ENCODE data around the gene DNAH6.
"Not testable (repeated sequence)": the region's sequence is repeated elsewhere in the genome, so short reads cannot be mapped to it uniquely, and the experiment has no call there.

The DNAH6 gene, protein sequence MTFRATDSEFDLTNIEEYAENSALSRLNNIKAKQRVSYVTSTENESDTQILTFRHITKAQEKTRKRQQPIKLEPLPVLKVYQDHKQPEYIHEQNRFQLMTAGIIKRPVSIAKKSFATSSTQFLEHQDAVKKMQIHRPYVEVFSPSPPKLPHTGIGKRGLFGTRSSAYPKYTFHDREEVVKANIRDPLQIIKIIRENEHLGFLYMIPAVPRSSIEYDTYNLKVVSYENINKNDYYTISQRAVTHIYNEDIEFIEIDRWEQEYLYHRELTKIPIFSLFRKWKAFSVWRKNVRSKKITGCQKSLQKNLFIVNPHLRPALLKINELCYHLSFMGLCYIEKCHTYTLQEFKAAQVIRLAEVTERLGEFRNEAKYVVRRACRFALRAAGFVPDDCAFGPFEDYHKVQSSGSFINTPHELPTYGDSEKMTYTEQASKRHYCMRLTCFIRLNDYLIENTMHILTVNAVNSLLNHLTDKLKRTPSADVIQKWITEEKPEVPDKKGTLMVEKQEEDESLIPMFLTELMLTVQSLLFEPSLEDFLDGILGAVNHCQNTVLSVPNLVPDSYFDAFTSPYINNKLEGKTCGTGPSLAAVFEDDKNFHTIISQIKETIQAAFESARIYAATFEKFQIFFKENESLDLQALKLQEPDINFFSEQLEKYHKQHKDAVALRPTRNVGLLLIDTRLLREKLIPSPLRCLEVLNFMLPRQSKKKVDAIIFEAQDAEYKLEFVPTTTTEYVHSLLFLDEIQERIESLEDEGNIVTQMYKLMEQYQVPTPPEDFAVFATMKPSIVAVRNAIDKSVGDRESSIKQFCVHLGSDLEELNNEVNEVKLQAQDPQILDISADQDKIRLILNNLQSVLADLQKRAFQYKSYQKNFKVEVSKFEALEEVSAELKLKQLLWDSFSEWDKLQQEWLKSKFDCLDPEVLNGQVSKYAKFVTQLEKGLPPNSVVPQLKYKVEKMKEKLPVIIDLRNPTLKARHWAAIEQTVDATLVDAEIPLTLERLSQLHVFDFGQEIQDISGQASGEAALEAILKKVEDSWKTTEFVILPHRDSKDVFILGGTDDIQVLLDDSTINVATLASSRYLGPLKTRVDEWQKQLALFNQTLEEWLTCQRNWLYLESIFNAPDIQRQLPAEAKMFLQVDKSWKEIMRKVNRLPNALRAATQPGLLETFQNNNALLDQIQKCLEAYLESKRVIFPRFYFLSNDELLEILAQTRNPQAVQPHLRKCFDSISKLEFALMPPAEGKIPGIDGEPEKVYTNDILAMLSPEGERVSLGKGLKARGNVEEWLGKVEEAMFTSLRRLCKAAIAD (N-terminal part only)

GRCh38 chr2:84516234-84516986 is at the start of gene DNAH6:
Gene DNAH6 (plus strand): TSS chr2:84516498. CDS start chr2:84517827, 1,329 bp downstream.
- peak; percentile 68 for DNase-seq

- no peak for DNase-seq
Measured at GRCh38 chr2:84467389-84467788, 48.9 kb upstream of the DNAH6 start.

- not testable (repeated sequence) for DNase-seq
Measured at GRCh38 chr2:84472423-84472822, 43.9 kb upstream of the DNAH6 start.

- no peak for DNase-seq
Measured at GRCh38 chr2:84472856-84473565, 43.3 kb upstream of the DNAH6 start.

DNA sequence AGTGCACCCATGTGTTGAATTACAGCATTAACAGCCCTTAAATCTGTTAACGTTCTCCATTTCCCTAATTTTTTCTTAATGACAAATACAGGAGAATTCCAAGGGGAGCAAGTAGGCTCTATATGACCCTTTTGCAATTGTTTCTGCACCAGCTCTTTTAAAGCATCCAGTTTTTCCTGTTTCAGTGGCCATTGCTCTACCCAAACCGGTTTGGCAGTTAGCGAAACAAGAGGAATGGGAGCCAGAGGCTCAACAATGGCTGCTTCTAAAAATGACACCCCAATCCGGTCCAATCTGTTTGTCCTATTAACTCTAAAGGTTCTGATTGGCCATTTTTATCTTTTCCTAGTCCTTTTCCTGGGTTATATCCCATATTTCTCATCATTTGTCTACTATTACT is 42.1 kb upstream of the DNAH6 start:
- DNase-seq: no peak

- DNase-seq: no peak
Measured at GRCh38 chr2:84477886-84478285, 38.4 kb upstream of the DNAH6 start.

GRCh38 chr2:84478867-84479266 is 37.4 kb upstream of the DNAH6 start:
- DNase-seq: no peak

GRCh38 chr2:84481702-84482101 is 34.6 kb upstream of the DNAH6 start:
- DNase-seq: no peak

- no peak for DNase-seq
Measured at GRCh38 chr2:84482603-84483002, 33.7 kb upstream of the DNAH6 start.

DNA sequence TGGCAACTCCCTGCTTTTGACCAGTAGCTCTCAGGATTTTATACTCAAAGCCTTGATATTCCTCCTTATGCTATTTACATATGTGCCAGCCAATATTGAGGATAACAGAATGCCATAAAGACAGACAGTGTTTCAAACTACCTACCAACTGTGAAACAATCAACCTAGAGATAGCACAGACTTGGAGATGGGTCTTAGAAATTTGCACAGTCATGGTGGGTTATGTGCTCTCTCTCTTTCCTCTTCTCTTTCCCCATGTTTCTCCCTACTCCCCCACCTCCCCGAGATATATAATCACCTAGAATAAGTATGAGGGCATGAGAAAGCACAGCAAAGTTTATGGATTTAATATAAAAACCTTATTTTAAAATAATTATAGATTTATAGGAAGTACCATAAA is 33.0 kb upstream of the DNAH6 start:
- no peak for DNase-seq

DNA sequence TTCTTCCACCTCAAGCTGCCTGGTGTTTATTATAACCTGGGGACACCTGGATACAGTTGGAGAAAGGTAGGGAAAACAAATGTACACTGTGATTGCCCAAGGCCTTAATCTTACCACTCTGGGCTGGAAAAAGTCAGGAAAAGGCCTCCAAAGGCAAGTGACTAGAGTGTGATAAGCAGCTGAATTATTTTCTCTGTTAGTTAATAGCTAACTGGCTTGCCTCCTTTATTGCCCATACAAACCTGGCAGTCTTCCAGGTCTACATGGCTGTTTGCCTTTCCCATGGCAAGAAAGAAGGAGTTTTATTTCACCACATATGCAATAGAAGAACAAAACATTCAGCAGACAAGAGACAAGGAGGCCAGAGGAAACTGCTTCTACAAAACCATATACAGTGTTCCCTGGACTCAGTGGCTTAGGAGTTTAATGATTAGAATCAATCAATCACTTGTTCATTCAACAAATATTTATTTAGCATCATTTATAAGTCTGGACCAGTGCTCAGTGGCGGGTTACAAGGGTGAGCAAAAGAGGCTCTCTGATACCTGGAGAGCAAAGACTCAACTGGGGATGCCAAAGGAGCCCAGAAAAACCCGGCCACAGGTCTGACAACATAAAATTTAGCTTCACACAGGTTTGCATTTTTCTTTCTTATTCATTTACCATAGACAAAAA is 29.7 kb upstream of the DNAH6 start:
- no peak for DNase-seq

DNA sequence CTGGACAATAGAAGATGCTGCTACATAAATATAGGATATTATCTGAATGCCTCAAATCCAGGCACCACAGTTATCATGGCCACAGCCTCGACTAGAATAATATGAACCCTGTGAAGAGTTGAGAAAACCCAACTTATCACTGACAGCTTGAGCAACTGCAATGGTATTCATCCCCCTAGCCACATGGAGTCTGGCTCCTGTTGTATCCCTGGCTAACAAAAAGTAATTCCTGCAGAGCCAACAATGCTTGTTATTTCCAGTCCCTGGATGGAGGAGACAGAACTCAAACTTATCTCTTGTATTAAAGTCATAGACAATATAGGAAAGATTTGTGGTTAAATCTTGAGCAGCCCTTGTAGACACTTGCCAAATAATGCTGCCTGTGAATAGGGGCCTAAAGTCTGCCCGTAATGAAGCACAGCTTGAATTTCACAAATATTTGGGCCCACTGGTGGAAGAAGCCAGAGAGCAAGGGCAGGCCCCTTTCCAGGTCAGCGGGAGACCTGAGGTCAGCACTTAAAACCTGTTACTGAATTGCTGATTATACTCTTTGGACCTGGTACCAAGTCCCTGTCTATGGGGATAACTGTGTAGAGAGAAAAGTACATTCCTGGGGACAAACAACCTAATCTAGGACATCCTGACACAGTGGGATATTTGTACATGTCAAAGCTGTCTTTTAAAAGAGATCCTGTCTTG is 28.9 kb upstream of the DNAH6 start:
- DNase-seq: no peak

- DNase-seq: no peak
Measured at GRCh38 chr2:84491256-84491655, 25.0 kb upstream of the DNAH6 start.

GRCh38 chr2:84491741-84492140 is 24.6 kb upstream of the DNAH6 start:
- no peak for DNase-seq

GRCh38 chr2:84492571-84492970 is 23.7 kb upstream of the DNAH6 start:
- DNase-seq: no peak

GRCh38 chr2:84493514-84493913 is 22.8 kb upstream of the DNAH6 start:
- no peak for DNase-seq

- no peak for DNase-seq
Measured at GRCh38 chr2:84494070-84494469, 22.2 kb upstream of the DNAH6 start.

DNA sequence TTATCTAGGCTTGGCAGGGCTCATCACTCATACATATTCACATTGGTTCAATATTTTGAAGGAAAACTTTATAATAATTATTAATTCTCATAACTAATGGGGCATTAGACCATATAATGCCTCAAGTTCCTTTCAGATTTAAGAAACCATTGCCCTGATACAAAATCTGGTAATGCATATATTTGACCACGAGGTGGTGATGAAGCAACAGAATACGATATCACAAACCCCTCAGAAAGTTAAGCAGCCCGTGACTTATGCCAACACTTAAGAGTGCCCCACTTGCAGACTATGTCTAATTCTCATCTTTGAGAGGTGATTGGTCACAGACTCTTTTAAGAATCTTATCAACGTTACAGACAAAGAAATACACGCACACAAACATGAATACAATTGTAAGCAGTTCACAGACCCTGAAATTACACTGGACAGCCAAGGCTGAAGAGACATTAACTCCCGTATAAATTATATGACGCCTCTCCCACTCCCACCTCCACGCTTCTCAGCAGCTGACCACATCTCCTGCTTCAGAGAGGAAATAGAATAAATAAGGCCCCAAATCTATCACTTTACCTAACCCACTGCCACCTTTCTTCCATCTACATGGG is 20.7 kb upstream of the DNAH6 start:
- peak; percentile 60 for DNase-seq

DNA sequence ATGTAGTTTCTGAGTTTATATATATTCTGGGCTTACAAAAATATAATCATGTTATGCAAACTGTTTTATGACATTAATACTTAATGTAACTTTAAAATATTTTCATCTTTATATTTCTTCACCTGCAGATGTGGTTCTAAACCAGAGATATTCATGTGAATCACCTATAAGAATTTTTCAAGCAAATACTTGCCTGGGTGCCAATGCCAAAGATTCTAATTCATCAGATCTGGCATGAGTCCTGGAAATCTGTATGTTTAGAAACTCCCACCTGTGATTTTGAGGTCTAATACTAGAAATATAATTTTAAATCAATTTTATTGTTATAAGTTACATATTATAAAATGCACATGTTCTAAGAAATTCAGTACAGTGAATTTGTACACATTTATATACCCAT is 19.9 kb upstream of the DNAH6 start:
- no peak for DNase-seq

- no peak for DNase-seq
Measured at GRCh38 chr2:84497285-84497684, 19.0 kb upstream of the DNAH6 start.

All from RPMI8226 (cell line).